GM19328 (cell line): ENCODE measurements around the gene ANKRD44.

Experiments used
- ATAC-seq: cut with Tn5 transposase; IDR thresholded peaks from one replicate; pipeline ENCODE4 v1.9.1; 2021; ENCODE audit warnings: mild to moderate bottlenecking, moderate library complexity; ENCODE audit not compliant: unreplicated experiment

Gene ANKRD44

GRCh38 chr2:196970099-196970498 lies 340.5 kb downstream of the ANKRD44 start:
- no peak for ATAC-seq

DNA sequence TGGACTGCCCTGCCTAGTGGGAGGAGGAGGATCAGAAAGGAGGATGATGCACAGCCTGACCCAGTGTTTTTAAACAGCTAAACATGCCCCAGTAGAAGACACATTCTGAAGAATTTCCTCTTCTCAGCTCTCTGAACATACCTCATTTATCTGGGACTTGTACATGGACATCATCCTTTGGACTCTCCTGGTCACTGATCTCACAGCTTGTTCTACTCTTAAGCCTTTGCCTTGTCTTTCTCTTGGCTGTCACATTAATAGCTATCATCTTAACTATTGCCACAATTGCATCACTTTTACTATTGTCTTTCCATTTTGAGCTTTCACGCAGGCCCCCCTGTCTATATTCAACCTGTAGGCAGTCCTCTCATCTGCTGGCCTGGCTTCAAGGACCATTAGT lies 342.1 kb downstream of the ANKRD44 start:
- no peak for ATAC-seq

- no peak for ATAC-seq
Measured at GRCh38 chr2:196967775-196968174, 342.8 kb downstream of the ANKRD44 start.

DNA sequence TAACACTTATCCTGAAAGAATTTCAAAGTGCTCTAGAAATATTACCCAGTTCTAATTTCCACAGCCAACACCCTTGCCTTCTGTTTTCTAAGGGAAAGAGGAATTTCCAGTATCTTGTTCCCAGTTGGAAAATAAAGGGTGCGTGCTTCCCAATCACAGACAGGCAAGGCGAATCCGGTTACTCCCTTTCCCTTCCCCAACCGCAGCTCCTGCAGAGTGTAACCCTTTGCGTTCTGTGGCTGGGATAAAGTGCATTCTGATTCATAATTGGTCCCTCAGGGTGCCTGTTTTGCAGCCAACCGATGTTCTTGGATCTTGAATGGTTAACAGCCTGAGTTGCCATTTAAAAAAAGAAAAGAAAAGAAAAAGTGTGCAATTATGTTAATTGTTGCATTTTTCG lies 343.5 kb downstream of the ANKRD44 start:
- no peak for ATAC-seq

- ATAC-seq: no peak
Measured at GRCh38 chr2:196966061-196966460, 344.5 kb downstream of the ANKRD44 start.

DNA sequence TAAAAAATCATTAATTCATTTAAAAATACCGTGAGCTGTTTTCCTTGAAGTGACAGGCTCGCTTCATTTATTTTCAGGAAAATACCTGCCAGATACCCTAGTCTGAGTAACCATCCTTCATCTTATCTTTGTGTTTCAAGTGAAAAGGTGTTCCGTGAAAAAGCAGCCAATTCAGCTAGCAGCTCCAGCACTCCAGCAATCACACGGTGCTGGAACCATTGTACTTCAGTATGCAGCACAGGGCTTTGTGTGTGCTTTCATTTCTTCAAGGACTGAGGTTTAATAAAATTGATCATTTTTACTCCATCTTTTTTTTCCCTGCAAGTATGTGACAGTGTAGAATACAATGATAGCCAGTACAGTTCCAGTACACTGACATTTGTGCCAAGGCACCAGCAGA lies 344.9 kb downstream of the ANKRD44 start:
- no peak for ATAC-seq

GRCh38 chr2:196963961-196964360 lies 346.6 kb downstream of the ANKRD44 start:
- no peak for ATAC-seq

GRCh38 chr2:196963043-196963442 lies 347.5 kb downstream of the ANKRD44 start:
- no peak for ATAC-seq

DNA sequence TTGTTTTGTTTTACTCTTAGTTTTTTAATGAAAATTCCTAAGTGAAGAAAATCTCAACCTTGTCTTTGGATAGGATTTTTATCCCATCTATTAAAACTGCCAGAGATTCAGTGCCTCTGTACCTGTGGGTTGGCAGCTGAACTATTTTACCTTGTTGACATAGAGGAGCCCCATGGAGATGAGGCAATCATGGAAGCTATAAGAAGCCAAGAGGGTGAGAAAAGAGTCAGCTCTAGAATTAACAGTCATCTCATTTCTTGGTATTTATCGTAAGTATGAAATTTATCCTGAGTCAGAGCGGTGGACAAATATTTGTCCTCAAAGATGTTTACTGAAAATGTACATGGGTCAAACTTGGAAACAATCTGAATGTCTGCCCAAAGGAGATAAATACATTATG lies 348.3 kb downstream of the ANKRD44 start:
- no peak for ATAC-seq

DNA sequence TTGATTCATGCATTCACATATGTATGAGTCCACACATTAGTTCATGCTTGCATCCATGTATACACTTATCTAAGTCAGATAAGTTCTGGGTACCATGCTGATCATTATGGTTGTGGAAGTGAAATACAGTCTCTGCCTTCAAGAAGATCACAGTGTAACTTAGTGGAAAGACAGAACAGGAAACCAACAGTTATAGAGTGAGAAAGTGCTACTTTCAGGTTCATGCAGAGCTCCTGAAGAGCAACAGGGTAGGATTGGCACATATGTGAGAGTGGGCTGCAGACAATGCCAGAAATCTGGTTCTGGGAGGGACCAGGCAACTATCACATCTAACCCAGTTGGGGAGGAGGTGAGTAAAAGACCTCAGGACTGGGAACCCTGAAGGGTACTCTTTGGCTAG lies 348.7 kb downstream of the ANKRD44 start:
- ATAC-seq: peak; percentile 94

DNA sequence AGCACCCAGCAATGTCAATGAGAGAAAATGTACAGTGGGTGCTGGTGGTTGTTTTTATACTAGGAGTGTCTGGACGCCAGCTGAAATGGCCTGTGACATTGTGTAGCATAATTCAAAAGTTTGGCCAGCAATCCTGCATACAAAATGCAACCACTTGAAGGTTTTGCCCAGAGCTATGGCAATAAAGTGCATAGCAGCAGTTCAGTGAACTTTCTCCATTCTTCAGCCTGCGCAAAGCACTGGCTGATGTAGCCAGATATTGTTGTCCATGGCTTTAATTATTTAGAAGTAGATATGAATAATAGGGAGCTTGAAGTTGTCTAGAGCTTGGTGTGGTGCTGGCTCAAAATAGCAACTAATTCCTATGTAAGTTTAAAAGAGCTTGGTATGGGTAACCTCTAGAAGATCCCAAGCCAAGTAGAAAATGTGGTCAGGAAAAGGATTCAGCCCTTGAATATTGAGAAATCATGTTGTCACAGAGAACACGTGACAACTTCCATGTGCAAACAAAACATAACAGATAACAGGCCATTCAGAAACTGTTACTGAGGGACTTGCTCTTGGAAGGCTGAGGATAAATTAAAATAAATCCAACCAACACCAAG lies 350.7 kb downstream of the ANKRD44 start:
- no peak for ATAC-seq

DNA sequence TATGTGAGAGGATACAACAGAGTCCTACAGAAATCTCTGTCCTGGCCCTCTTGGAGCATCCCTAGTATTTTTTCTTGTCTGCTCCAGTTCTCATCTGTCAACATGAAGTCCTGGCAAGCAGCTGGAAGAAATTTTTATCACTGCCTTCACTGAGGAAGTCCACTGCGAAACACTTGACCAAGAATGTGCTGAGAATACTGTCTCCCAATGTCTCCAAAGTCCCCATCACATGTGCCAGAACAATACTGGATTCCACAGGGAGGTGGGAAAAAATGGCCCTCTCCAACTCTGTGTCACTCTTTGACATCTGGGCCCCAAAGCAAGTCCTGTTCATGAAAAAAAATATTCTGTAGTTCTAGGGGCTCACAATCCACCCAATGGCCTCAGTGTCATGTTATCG lies 351.3 kb downstream of the ANKRD44 start:
- ATAC-seq: no peak

DNA sequence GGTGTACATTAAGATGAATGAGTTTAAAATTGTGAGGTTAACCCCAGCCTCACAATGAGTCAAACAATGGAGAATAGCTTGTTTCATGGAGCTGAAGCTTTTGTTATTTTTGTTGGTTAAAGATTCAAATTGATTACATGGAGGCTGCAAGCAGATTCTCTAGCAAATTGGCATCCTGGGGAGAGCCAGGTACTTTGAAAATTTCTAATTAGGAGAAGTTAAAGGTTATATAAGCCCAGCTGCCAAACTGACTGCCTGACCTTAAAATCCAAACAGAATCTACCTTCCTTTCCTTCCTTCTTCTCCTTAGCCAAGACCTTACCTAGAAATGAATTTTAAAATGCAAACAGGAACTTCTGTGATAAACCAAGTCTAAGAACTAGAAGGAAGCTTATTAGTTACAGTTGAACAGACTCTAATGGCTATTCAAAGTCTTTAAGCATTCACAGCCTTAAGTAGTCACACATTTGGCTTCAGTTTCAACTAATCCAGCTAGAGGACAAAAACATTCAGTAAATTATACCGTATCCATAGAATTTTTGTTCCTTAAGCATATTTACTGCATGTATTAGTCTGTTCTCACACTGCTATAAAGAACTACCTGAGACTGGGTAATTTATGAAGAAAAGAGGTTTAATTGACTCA lies 352.6 kb downstream of the ANKRD44 start:
- ATAC-seq: no peak

DNA sequence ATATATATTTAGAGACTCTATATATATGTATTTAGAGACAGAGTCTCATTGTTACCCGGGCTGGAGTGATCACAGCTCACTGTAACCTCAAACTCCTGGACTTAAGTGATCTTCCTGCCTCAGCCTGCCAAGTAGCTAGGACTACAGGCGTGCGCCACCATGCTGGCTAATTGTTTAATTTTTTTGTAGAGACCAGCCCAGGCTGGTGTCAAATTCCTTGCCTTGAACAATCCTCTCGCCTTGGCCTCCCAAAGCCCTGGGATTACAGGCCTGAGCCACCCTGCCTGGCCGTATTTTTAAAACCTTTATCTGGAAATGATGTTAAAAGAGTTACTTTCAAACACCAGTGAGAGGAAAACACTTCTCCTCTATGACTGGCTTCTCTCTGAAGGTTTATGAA lies 353.1 kb downstream of the ANKRD44 start:
- no peak for ATAC-seq

GRCh38 chr2:196956069-196956468 lies 354.5 kb downstream of the ANKRD44 start:
- no peak for ATAC-seq

GRCh38 chr2:196955036-196955435 lies 355.5 kb downstream of the ANKRD44 start:
- ATAC-seq: no peak

DNA sequence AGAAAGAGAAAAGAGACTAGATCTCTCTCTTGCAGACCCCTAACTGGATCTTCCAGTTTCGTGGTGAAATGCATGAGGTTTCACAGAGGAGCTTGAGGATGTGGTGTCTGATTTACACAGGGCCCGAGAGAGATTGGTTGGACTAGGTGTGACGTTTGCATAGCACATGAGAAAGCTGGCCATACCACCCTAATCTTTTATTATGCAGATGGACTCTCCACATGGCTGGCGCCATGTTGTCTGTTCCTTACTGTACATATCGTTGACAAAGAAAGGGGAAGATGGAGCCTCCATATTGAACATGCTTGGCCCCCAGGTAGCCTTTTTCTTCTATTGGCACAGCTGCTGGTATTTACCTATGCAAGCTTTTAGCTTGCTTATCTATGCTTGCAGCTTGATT lies 356.6 kb downstream of the ANKRD44 start:
- no peak for ATAC-seq

- ATAC-seq: no peak
Measured at GRCh38 chr2:196952936-196953335, 357.6 kb downstream of the ANKRD44 start.

DNA sequence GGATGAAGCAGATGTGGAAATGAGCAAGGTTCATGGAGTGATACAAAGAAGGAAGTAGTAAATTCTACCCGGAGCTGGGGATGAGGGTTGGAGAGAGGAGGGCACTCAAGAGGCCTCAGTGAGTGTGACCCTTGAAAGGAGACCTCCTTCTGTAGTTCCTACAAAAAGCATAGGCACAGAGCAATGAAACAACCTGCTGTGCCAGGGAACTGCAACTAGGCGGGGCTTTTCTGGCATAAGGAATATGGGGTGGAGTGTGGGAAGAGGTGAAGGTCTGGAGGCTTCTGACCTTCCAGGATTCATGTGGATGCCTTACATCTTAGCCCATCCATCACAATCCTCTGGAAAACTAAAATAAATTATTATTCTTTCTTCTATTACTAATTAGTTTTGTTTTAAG lies 358.6 kb downstream of the ANKRD44 start:
- ATAC-seq: no peak

GRCh38 chr2:196949116-196949515 lies 361.5 kb downstream of the ANKRD44 start:
- ATAC-seq: no peak

- peak; percentile 96 for ATAC-seq
Measured at GRCh38 chr2:196944570-196944969, 366.0 kb downstream of the ANKRD44 start.

GRCh38 chr2:196941398-196942078 lies 369.0 kb downstream of the ANKRD44 start:
- ATAC-seq: no peak
